GM21515 (cell line): ENCODE data around the gene GBE1.

Experiments used
- ATAC-seq: cut with Tn5 transposase; IDR thresholded peaks from one replicate; pipeline ENCODE4 v1.9.1; 2021; ENCODE audit not compliant: unreplicated experiment

Gene GBE1

GRCh38 chr3:81624756-81625155 lies 136.7 kb downstream of the GBE1 start:
- no peak for ATAC-seq

- ATAC-seq = no peak
Observed at GRCh38 chr3:81622395-81622794, 139.1 kb downstream of the GBE1 start.

GRCh38 chr3:81621277-81621676 lies 140.2 kb downstream of the GBE1 start:
- no peak for ATAC-seq

GRCh38 chr3:81620849-81621248 lies 140.6 kb downstream of the GBE1 start:
- no peak for ATAC-seq

GRCh38 chr3:81612768-81613167 lies 148.7 kb downstream of the GBE1 start:
- ATAC-seq = no peak

- ATAC-seq = no peak
Observed at GRCh38 chr3:81602781-81603180, 158.7 kb downstream of the GBE1 start.

- ATAC-seq = no peak
Observed at GRCh38 chr3:81601707-81602305, 159.6 kb downstream of the GBE1 start.

- ATAC-seq = no peak
Observed at GRCh38 chr3:81592101-81592500, 169.3 kb downstream of the GBE1 start.

GRCh38 chr3:81585937-81586336 lies 175.5 kb downstream of the GBE1 start:
- no peak for ATAC-seq

- no peak for ATAC-seq
Observed at GRCh38 chr3:81585056-81585455, 176.4 kb downstream of the GBE1 start.

- peak; percentile 88 for ATAC-seq
Observed at GRCh38 chr3:81581966-81582599, 179.4 kb downstream of the GBE1 start.

GRCh38 chr3:81580355-81580754 lies 181.1 kb downstream of the GBE1 start:
- ATAC-seq = no peak

GRCh38 chr3:81579744-81580143 lies 181.7 kb downstream of the GBE1 start:
- ATAC-seq = no peak

GRCh38 chr3:81572201-81572756 lies 189.2 kb downstream of the GBE1 start:
- no peak for ATAC-seq

GRCh38 chr3:81568378-81568777 lies 193.1 kb downstream of the GBE1 start:
- ATAC-seq = no peak

- no peak for ATAC-seq
Observed at GRCh38 chr3:81565041-81565440, 196.4 kb downstream of the GBE1 start.

- no peak for ATAC-seq
Observed at GRCh38 chr3:81558106-81558505, 203.3 kb downstream of the GBE1 start.

- peak; percentile 17 for ATAC-seq
Observed at GRCh38 chr3:81554801-81555200, 206.6 kb downstream of the GBE1 start.

- ATAC-seq = peak; percentile 83
Observed at GRCh38 chr3:81554388-81554787, 207.1 kb downstream of the GBE1 start.

- ATAC-seq = no peak
Observed at GRCh38 chr3:81550415-81550814, 211.0 kb downstream of the GBE1 start.

- ATAC-seq = no peak
Observed at GRCh38 chr3:81549831-81550230, 211.6 kb downstream of the GBE1 start.

GRCh38 chr3:81549388-81549787 lies 212.1 kb downstream of the GBE1 start:
- ATAC-seq = no peak

GRCh38 chr3:81545572-81545971 lies 215.9 kb downstream of the GBE1 start:
- no peak for ATAC-seq
